ENCODE data around the gene FCER2.
"Not testable (repeated sequence)": the region's sequence is repeated elsewhere in the genome, so short reads cannot be mapped to it uniquely, and the experiment has no call there.

FCER2 gene

DNA sequence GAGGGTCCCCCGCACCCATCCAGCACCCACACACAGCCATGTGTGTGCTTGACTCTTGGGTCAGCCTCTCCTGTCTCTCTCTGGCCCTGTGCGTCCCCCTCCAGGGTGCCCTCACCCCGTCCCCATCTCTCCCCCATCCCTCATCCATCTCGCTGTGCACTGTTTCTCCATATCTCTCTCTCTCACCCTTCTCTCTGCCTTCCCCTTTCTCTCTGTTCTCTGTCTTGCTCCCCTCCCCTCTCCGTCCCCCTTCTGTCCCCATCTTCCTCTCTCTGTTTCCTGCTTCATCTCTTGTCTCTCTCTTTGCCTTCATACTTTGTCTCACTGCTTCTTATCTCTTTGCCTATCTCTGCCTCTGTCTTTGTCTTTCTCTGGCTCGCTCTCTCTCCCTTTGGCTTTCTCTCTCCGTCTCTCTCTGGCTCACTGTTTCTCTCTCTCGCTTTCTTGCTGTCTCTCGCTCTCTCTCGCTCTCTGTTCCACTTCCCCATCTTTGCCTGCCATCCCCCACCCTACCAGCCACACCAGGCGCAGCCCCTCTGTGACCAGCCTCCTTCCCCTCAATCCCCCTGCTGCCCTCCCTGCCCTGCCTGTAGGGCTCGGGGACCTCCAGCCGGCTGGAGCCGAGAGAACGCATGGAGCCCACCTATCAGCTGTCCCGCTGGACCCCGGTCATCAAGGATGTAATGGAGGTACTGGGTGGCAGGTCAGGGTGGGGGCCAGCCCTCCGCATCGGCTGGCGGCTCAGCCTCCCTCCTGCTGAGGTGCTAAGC lies 56.1 kb downstream of the FCER2 start:
- no peak for DNase-seq

DNA sequence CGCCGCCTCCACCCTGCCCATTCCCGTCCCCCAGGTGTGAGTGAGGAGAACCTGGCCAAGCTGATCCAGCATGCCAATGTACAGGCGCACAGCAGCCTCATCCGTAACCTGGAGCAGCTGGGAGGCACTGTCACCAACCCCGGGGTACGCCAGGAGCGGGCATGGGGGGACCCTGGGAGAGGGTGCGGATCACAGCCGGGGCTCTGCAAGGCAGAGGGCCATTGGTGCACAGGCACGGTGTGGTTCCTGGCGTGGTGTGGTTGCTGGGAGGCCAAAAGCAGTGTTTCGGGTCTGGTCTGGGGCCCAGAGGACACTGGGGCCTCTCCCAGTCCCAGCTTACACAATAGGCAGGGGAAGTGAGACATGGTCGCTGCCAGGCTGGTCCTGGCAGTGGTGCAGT lies 56.8 kb downstream of the FCER2 start:
- DNase-seq = peak in 1 of 14 donors; percentile 14

DNA sequence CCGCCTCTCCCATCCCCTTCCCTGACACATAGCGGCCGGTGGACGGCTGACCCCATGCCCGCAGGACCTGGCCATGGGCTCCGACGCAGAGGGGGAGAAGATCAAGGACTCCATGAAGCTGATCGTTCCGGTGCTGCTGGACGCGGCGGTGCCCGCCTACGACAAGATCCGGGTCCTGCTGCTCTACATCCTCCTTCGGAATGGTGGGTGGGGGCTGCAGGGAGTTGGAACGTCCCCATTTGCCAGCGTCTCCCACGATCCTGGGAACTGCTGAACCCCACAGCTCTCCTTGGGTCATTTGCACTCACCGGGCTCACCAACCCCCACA lies 57.4 kb downstream of the FCER2 start:
- DNase-seq = no peak

DNA sequence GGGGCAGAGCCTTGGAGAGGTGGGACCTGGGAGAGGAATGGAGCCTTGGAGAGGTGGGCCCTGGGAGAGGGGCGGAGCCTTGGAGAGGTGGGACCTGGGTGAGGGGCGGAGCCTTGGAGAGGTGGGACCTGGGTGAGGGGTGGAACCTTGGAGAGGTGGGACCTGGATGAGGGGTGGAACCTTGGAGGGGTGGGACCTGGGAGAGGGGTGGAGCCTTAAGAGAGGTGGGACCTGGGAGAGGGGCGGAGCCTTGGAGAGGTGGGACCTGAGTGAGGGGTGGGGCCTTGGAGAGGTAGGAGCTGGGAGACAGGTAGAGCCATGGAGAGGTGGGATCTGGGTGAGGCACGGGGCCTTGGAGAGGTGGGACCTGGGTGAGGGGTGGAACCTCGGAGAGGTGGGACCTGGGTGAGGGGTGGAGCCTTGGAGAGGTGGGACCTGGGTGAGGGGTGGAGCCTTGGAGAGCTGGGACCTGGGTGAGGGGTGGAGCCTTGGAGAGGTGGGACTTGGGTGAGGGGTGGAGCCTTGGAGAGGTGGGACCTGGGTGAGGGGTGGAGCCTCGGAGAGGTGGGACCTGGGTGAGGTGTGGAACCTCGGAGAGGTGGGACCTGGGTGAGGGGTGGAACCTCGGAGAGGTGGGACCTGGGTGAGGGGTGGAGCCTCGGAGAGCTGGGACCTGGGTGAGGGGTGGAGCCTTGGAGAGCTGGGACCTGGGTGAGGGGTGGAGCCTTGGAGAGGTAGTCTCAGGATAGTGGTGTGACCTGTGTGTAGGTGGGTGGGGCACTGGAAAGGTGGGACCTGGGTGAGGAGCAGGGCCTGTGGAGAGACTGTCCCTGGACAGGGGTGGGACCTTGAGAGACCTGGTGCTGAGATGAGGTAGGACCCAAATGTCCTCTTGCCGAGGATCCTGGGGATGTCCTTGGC lies 58.0 kb downstream of the FCER2 start:
- not testable (repeated sequence) for DNase-seq

DNA sequence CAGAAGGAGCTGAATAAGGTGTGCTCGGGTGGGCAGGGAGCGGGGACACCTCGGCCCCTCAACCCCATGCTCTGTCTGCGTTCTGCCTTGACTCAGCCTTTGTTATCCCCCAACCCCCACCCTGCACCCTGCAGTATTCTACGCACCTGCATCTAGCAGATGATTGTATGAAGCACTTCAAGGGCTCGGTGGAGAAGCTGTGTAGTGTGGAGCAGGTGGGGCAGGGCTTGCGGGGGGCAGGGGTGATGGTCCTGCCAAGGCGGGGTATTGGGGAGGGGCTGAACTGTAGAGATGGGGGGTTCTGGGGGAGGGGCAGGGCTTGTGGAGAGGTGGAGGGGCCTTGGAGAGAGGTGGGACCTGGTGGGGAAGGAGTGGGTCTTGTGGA lies 58.9 kb downstream of the FCER2 start:
- DNase-seq = no peak

DNA sequence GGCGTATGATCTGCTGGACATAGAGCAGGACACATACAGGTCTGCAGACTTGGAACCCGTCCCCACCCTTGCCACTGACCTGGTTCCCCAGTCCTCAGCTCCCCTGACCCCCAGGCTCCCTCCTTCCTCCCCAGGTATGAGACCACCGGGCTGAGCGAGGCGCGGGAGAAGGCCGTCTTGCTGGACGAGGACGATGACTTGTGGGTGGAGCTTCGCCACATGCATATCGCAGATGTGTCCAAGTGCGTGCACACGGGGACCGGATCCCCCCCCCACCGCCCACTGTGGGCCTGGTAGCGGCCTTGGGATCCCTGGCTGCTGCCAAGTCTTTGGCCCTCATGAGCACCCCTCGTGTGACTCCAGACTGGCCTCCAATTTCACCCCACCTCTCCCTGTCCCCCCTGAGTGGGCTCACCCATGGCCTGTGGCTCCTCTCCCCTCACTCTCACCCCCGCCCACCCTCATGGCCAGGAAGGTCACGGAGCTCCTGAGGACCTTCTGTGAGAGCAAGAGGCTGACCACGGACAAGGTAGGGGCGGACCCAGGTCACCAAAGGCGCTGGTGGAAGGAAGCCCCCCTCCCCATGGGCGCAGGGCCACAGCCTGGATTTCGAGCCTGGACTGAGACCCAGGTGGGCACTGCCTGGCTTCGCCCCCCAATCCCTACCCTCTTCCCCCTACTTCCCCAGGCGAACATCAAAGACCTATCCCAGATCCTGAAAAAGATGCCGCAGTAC lies 59.5 kb downstream of the FCER2 start:
- no peak for DNase-seq

DNA sequence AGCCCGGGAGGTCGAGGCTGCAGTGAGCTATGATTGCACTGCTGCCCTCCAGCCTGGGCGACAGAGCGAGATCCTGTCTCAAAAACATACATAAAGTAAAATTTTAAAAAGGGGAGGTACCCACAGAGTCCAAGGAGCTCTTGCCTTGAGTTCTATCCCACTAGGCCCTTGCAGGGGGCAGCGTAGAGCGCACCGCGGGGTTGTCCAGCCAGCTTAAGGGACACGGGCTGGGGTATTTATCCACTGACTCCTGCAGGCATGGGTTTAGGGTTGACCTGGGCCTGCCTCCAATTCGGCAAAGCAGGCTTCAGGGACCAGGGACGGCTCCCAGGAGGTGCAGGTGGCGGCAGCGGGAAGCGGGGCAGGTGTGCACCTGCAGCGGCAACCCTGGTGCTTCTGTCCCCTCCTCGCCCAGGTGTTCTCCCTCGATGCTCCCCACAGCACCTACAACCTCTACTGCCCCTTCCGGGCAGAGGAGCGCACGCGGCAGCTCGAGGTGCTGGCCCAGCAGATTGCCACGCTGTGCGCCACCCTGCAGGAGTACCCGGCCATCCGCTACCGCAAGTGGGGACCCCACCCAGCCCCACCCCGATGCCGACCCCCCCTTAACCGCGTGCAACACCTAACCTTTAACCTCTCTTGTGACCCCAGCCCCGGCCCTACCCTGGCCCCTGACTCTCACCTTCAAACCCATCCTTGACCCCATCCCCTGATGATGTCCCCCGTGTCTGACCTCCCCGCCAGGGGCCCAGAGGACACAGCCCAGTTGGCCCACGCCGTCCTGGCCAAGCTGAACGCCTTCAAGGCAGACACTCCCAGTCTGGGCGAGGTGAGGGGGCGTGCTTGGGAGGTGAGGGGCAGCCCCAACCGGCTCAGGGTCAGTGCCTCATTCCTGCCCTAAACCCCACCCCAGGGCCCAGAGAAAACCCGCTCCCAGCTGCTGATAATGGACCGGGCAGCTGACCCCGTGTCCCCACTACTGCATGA lies 60.3 kb downstream of the FCER2 start:
- no peak for DNase-seq

DNA sequence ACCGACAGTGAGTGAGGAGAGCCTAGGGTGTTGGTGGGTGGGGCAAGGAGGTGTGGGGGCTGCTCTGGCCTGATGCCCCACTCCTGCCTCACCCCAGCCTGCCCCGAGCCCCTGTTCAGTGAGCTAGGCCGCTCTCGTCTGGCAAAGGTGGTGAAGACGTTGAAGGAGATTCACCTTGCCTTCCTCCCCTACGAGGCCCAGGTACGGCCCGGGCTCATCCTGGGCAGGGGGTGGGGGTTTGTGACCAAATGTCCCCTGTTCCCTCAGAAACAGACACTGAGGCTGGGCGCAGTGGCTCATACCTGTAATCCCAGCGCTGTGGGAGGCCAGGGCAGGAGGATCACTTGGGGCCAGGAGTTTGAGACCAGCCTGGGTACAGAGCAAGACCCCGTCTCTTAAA lies 61.1 kb downstream of the FCER2 start:
- DNase-seq = no peak

DNA sequence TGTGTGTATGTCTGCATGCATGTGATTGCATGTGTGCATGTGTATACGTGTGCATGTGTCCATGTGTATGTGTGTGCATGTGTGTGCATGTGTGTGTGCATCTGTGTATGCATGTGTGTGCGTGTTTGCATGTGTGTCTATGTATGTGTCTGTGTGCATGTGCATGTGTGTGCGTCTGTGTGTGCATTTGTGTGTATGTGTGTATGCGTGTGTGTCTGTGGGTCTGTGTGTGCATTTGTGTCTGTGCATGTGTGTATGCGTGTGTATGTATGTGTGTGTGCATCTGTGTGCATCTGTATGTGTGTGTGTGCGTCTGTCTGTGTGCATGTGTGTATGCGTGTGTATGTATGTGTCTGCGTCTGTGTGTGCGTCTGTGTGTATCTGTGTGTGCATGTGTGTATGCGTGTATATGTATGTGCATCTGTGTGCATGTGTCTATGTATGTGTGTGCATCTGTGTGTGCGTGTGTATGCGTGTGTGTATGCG lies 62.0 kb downstream of the FCER2 start:
- DNase-seq = no peak

DNA sequence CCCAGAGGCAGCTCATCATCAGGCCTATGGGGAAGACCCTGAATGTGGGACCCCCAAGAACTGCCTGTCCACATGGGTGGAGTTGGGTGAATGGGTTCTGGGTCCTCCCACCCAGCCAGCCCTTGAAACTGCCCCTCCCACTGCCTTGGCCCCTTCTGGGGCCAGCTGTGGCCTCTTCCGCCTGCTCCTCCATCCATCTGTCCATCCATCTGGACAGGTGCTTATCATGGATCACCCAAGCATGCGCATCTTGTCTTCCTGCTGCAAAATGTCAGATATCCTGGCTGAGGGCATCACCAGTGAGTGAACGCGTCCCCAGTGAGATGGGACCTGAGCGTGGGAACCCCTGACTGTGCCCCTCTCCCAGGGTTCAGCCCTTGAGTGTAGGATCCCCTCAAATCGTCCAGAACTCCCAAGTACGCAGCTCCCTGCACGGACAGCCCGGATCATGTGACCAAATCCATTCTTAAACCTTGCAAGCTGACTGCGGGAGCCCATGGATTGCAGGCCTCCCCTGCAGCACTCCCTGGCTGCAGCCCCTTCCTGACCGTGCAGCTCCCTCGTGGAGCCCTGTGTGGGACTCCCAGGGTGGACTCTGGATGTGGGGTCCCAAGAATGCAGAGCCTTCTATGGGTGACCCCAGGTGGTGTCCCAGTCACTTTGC lies 63.0 kb downstream of the FCER2 start:
- no peak for DNase-seq

All from C1 segment of cervical spinal cord (tissue), 14 donors.